ENCODE data around the gene HK3. TPM values are rescaled to one million over a fixed set of nuclear protein-coding genes. Genes with fewer than 3 reads are reported as not detected.

HK3 gene, protein sequence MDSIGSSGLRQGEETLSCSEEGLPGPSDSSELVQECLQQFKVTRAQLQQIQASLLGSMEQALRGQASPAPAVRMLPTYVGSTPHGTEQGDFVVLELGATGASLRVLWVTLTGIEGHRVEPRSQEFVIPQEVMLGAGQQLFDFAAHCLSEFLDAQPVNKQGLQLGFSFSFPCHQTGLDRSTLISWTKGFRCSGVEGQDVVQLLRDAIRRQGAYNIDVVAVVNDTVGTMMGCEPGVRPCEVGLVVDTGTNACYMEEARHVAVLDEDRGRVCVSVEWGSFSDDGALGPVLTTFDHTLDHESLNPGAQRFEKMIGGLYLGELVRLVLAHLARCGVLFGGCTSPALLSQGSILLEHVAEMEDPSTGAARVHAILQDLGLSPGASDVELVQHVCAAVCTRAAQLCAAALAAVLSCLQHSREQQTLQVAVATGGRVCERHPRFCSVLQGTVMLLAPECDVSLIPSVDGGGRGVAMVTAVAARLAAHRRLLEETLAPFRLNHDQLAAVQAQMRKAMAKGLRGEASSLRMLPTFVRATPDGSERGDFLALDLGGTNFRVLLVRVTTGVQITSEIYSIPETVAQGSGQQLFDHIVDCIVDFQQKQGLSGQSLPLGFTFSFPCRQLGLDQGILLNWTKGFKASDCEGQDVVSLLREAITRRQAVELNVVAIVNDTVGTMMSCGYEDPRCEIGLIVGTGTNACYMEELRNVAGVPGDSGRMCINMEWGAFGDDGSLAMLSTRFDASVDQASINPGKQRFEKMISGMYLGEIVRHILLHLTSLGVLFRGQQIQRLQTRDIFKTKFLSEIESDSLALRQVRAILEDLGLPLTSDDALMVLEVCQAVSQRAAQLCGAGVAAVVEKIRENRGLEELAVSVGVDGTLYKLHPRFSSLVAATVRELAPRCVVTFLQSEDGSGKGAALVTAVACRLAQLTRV
- total RNA-seq, result 1.9 TPM

DNA sequence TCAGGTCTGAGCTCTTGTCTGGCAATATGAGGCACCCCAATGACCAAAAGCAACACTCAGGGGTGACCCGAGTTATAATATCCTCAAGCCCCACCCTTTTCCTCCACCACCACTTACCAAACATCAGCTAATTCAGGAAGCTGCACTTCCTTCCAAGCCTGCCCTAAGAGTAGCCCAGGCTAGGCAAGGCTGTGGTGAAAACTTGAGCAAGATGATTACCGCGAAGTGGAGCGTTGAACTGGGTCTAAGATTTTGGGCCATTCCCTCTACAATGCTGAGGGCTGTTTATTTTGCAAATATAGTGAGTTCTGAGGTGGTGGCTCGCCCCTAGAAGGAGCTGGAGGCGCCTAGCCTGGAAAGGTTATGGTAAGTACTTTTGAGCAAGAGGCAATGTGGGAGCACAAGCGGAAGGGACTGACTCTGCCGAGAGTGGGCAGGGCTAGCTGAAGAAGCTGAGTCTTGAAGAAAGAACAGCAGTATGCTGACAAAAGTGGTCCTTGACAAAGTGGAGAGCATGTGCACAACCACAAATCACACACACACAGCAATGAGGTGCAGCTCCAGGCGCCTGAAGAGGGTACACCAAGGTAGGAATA, at the start of gene HK3:
Gene HK3 (minus strand): TSS at position 51 of the 596 bp plus-strand sequence. CDS start 3,187 bp downstream, outside the sequence.

Other genes starting within 250 kb of the HK3 start
- 3.7 TPM for gene UNC5A, start 88.8 kb downstream of the HK3 start, total RNA-seq
- 45.3 TPM for gene UIMC1, start 107.4 kb upstream of the HK3 start, total RNA-seq
- 41.1 TPM for gene ZNF346, start 123.3 kb upstream of the HK3 start, total RNA-seq
- 8.6 TPM for gene FGFR4, start 187.6 kb upstream of the HK3 start, total RNA-seq
- gene NSD1, start 234.4 kb upstream of the HK3 start, total RNA-seq, result 111 TPM